ENCODE measurements around the gene MYO18A.
A peak's percentile ranks its signal among the peaks of the same experiment; 100 is the strongest.

The MYO18A gene

GRCh38 chr17:29078183-29079045 is 101.8 kb downstream of the MYO18A start:
- DNase-seq: peak; percentile 6 to 53 (median 46)

DNA sequence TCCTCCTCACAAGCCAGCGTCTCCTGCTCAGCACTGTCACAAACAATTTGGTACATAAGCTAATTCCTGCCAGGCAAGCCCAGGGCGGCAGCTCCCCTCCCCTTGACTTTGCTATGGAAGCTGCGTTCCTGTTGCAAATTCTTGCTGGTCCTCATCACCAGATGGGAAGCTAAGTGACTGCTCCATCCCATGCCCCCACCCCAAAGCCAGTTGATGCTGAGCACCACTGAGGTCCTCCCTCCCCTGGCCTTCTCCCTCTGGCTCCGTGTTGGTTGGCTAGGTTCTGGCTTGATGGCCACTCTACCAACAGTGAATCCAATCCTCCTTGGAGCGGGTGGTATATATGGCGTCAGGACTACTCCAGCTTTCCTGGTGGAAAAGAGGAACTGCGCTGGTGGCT is 102.9 kb downstream of the MYO18A start:
- DNase-seq: no peak

DNA sequence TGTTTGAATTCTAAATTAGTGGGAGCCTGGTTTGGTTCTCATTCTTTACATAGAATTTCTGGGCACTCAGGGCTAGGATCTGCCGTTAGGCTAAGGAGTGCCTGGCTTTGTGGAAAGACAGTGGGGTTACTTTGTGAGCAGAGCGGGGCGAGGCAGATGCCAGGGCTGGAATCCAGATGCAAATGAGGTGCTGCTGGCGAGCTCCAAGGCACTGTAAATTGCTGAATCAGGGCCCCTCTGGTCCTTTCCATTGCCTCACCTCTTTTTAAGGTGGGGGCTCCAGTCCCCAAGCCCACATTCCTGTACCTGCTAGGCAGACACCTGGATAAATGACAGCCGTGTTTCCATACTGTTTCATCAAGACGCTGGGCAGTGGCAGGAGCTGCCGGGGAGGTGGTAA is 103.5 kb downstream of the MYO18A start:
- DNase-seq: no peak

- no peak for DNase-seq
Measured at GRCh38 chr17:29076087-29076486, 104.1 kb downstream of the MYO18A start.

DNA sequence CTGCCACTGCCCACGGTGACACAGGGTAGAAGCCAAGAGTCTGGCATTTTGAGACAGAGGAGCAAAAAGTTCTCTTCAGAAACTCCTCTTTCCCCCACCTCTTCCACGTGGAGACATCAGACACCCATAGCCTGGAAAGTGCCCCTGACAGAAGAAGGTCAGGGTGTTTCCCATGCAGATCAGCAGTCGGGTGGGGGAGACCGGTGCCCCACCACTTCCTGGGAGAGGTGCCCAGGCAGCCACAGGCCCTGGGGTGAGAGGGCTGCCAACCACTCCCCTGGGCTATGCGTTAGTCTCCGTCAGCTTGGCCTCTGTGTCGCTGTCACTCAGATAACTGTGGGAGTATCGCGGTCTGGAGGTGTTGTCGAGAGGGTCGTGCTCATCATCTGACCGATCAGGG is 105.7 kb downstream of the MYO18A start:
- no peak for DNase-seq

DNA sequence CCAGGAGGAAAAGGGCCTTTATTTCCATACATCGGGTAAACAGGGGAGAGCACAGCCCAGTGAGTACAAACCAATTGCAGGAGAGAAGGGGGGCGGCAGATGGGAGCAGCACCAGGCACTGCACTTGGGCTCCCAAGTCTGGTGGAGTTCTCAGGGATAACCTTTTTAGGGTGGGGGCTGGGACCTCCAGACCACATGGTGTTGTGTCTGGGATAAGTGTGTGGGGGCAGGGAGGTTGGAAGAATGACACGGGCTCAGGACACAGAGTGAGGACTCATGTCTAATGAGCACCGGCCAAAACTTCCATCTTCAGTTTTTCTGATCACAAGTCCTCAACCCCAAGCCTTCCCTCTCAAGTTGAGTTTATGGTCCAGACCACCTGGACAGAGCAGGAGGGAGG is 106.7 kb downstream of the MYO18A start:
- DNase-seq: no peak

DNA sequence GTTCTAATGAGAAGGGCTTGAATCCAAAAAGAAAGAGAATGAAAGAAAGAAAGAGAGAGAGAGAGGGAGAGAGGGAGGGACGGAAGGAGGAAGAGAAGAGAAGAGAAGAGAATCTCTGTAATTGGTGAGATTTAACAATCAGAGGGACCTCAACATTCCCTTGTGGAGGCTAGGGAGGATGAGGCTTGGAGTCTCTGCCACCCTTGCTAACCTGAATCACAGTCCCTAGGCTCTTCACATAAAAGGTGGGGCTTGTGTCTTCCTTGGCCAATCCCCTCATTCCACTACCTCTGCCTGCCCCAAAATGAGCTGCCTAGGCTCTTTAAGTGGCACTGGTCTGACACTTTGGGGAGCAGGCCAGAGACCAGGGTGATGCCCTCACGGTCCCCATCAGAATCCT is 107.2 kb downstream of the MYO18A start:
- DNase-seq: no peak

DNA sequence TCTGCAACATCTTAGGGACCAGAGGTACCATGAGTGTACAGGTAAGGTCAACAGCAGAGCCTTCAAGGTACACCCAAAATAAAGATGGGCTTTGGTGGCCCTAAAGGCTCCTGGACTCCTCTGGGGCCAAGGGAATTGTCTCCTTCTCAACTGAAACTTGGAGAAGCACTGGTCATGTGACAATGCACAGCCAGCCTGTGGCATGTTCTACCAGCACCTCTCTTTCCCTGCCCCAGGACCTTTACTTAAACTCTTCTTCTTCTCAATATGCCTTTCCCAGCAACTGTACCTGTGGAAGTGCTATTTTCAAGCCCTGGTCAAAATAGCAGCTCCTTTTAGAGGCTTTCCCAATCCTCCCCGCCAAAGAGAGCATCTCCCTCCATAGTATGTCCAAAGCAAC is 108.9 kb downstream of the MYO18A start:
- no peak for DNase-seq

GRCh38 chr17:29070781-29071180 is 109.4 kb downstream of the MYO18A start:
- DNase-seq: no peak

DNA sequence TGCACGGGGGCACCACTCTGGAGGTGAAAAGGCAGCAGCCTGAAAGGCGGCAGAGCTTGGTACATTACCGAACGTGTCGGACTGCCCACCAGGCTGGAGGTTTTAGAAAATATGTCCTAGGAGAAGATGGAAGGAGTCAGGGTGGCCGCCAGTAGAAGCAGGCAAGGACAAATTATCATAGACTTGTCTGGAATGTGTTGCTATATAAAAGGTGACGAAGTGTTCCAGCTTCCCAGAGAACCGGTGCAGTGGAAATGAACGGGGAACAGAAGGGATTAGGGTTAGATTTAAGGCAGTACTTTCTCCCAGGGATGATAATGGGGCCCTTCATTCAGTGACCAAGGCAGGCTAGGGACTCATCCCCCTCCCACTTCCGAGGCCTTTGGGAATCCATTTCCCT is 109.9 kb downstream of the MYO18A start:
- no peak for DNase-seq

DNA sequence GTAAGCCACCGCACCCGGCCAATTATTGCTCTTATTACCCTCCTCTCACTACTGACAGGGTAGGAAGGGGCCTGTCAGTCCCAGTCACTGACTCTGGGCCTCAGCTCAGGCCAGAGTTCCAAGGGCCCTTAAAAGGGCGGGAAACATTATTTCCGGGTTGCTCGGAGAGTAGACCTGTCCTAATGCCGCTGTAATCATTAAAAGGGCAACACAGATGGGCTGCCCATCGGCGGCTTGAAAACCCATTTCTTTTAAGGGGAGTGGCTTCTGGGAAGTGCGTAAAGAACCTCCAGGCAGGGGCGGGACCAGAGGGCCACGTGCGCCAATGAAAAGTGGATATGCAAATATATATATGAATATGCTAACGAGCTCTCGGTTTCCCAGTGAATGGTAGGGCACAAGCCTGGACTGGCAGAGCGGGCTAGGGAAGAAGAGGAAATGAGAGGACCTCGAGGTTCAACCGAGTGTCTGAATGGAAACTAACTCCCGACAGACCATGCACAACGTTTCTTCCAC is 110.6 kb downstream of the MYO18A start:
- DNase-seq: peak in 1 of 4 experiments; percentile 8

- no peak for DNase-seq
Measured at GRCh38 chr17:29068818-29069217, 111.4 kb downstream of the MYO18A start.

- peak in 3 of 4 experiments; percentile 27 to 48 (median 38) for DNase-seq
Measured at GRCh38 chr17:29066606-29067005, 113.6 kb downstream of the MYO18A start.

GRCh38 chr17:29066047-29066446 is 114.2 kb downstream of the MYO18A start:
- DNase-seq: no peak

GRCh38 chr17:29063992-29064391 is 116.2 kb downstream of the MYO18A start:
- peak; percentile 42 to 73 (median 60) for DNase-seq

DNA sequence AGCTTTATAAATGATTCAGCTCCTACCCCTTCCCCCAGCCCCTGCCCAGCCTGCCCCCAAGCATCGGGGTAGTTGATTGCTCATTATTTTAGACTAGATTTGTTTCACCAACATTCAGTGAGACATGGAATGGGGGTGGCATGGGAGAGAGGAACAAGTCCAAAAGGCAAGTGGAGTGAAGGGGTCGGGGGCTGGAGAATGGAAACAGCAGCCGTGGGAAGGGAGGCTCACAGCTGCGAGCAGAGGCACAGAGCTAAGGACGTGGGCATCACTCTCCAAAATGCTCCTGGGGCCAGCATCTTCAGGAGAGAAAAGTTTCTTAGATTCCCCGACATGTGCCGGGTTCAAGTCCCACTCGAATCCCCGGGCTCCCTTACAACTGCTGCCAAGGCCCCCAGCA is 118.0 kb downstream of the MYO18A start:
- DNase-seq: no peak

- no peak for DNase-seq
Measured at GRCh38 chr17:29061036-29061435, 119.2 kb downstream of the MYO18A start.

GRCh38 chr17:29060475-29060874 is 119.7 kb downstream of the MYO18A start:
- no peak for DNase-seq

- DNase-seq: peak in 3 of 4 experiments; percentile 9 to 40 (median 26)
Measured at GRCh38 chr17:29059281-29059680, 120.9 kb downstream of the MYO18A start.

GRCh38 chr17:29058391-29058790 is 121.8 kb downstream of the MYO18A start:
- peak in 2 of 4 experiments; percentile 56 to 68 for DNase-seq

- DNase-seq: no peak
Measured at GRCh38 chr17:29057361-29057760, 122.8 kb downstream of the MYO18A start.

DNA sequence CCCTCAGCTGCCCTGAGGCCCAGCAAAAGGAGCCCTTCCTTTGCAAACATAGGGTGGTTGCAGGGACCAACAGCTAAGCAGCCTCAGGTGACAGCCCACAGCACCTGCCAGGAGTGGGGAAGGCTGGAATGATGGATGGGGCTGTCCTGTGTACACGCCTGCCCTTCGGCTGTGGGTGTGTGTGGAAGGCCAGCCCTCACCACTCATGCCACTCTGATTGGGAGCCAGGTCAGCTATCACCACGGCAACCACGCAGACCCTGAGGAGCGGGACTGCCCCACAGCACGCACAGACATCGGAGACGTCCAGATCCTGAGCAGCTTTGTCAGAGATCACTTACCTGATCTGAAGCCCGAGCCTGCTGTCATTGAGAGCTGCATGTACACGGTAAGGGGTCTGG is 125.4 kb downstream of the MYO18A start:
- DNase-seq: no peak

GRCh38 chr17:29051731-29052130 is 128.5 kb downstream of the MYO18A start:
- DNase-seq: no peak

DNA sequence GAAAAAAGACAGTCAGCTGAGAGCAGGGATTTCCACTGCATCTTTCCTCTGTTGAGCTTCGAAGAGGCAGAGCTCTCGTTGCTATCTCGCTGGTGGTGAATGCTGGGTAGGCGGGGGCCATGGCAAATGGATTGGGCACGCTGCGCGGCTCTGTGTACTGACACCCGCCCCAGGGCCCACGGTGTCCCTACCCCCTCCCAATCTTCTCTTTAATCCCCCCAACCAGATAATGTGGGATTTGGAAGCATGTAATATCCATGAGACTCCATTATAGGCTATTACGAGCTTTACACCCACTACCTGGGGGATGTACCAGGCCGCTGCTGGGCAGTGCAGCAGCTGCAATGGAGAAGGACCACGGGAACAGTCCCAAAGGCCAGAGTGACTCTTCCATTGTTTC is 129.0 kb downstream of the MYO18A start:
- no peak for DNase-seq

Measured in suppressor macrophage (primary cell).